GM18526 (cell line): Measurements from ENCODE around the gene TCF19.
A peak's percentile ranks its signal among the peaks of the same experiment; 100 is the strongest.

Experiments
- POLR2A ChIP-seq: IDR thresholded peaks from 3 replicates; pipeline ENCODE4 v1.6.1; 2011; ENCODE audit not compliant: insufficient read length; ENCODE audit errors: extremely low read depth

Gene TCF19

DNA sequence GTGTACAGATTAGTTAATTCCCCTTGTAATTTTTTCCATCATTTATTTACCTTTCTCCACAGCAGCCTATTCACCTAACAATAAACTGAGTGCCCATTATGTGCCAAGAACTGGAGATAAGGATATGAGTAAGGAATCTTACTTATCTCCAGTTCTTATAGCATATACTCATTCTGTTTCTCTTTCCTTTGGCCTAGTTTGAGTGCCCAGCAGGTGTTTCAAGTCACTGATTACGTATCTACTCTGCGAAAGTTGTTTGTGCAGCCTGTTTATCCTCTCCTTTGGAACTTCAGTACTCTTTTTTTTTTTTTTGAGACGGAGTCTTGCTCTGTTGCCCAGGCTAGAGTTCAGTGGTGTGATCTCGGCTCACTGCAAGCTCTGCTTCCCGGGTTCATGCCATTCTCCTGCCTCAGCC, 29.4 kb downstream of the TCF19 start:
- TF ChIP-seq POLR2A = no peak

DNA sequence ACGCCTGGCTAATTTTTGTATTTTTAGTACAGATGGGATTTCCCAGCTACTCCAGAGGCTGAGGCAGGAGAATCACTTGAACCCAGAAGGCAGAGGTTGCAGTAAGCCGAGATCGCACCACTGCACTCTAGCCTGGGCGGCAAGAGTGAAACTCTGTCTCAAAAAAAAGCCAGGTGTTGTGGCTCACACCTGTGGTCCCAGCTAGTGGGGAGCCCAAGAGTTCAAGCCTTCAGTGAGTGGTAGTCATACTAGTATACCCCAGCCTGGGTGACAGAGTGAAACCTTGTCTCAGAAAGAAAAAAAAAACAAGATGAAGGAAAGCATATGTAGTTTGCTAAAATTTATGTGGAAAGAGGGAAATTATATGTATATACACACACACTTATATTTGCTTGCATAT, 32.1 kb downstream of the TCF19 start:
- TF ChIP-seq POLR2A = no peak

- no peak for TF ChIP-seq POLR2A
These were observed 34.8 kb downstream of the TCF19 start for GRCh38 chr6:31193206-31193605.

DNA sequence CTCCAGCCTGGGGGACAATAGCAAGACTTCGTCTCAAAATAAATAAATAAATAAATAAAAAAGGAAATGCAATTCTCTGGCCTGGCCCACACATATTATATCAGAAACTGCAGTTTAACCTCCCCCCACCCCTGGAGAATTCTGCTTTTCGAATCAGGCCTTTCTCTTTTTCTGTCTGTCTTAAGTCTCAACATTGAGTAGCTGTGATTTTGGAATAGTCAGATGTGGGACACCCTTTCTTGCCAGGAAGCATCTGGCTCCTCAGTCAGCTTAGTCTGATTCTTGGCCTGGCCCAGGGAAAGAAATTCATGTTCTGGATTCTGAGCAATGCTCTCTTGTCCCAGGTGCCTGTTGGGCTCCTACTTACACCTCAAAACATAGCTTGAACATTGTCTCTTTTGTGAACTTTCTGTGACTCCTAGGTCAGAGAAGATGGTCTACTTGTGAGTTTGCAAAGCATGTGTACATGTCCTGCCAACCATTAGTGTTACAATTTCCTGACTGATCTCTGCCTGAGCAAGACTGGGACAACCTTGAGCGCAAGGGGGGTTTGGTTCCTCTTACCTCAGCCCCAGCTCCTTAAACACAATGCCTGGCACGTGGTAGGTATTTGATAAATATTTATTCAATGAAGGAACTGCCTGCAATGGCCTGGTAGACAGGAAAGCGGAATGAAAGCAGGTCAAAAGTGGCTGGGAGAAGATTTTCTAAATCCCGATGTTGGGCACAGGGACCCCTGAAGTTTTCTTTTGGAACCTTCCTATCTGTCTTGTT, 35.9 kb downstream of the TCF19 start:
- TF ChIP-seq POLR2A = no peak

GRCh38 chr6:31197559-31198305, 39.3 kb downstream of the TCF19 start:
- peak; percentile 73 for TF ChIP-seq POLR2A

- TF ChIP-seq POLR2A = no peak
These were observed 44.1 kb downstream of the TCF19 start for GRCh38 chr6:31202259-31203166.

DNA sequence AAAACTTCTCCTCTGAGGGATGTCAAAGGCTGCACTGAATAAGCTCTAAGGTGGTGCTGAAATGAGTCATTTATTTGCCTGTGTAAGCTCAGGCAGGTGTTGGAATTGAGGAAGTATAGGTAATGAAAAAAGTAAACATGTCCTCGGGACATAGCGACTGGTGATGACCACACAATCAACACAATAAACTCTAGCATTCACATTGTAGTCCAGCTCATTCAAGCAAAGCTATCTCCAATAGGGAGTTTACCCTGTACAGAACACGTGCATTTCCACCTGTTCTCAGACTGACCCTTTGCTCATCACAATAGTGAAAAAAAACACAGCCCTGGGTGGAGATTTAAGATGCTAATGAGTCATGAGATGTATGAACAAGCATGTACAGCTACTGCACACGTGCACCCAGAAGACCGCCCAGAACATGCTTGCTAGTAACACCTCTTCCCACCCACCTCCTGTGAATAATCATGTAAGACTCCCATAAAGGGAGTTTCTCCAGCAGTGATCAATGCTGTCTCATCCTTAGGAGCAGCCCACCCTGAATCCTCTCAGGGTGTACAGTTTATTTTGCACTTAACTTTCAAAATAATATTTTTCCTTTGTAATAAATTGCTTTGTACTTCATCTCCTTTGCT, 45.1 kb downstream of the TCF19 start:
- no peak for TF ChIP-seq POLR2A

- no peak for TF ChIP-seq POLR2A
These were observed 46.4 kb downstream of the TCF19 start for GRCh38 chr6:31204751-31205145.

DNA sequence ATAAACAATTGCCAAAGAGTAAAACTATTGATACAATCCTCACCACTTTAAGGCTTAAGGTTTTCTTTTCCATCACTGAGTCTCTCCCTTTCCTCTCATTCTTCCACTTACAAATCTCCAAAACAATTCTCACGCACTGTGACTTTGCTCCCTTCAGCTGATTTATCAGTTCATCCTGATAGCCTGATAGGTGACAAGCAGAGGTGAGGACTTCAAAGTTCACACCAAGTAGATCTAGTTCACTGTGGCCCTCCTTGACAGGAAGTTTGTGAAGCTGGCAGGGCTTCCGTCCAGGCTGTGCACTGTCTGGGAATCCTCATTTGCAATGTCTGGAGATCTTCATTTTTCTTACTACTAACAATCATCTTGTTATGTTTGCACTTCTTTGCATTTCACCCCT, 47.2 kb downstream of the TCF19 start:
- no peak for TF ChIP-seq POLR2A

DNA sequence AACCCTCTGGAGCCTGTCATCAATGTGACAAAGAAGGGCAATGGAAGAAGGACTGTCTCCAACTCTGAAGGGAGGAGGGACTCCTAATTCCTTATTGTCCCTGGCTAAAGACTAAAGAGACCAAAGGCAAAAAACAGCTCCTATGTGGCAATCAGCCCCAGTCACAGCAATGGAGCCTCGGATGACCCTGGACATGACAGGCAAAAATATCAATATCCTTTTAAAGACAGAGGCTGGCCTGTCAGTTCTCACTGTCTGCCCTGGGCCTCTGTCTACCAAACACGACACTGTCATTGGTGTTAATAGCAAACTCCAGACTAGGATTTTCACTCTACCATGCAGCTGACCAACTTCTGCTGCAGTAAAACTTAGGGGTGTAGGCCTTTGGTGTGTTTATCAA, 50.1 kb downstream of the TCF19 start:
- TF ChIP-seq POLR2A = no peak

GRCh38 chr6:31209137-31209536, 50.7 kb downstream of the TCF19 start:
- no peak for TF ChIP-seq POLR2A

DNA sequence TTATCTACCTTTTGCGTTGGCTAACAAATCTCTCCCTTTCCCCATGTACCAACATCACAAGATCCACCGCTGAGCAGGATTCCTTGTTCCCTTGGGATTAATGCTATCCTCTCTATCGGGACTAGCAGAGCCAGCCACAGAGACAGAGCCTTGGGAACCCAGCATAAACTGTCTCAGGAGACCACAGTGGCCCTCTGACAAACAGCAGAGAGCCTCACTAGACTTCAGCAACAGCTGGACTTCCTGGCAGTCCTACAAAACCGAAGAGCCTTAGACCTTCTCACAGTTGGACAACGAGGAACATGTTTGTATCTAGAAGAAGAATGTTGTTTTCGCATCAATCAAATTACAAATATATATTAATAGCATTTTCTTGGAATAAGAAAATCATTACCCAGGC, 51.7 kb downstream of the TCF19 start:
- no peak for TF ChIP-seq POLR2A

- TF ChIP-seq POLR2A = no peak
These were observed 52.5 kb downstream of the TCF19 start for GRCh38 chr6:31210741-31211532.
